PC-3 (cell line): ENCODE measurements around the gene MACROD2. TPM values are rescaled to one million over a fixed set of nuclear protein-coding genes. Genes with fewer than 3 reads are reported as not detected.

Experiments used
- ATAC-seq: fragments of 200-7000 bp; cut with Tn5 transposase; 2 replicates; pipeline ENCODE4 v1.9.1; 2020; ENCODE audit warnings: mild to moderate bottlenecking, moderate library complexity
- BruUV-seq: library from RNA; stranded (reverse); fragments of 400-500 nt; replicated peaks from 2 replicates; lab custom pipeline; 2021; lab: Mats Ljungman, UMichigan
- CTCF ChIA-PET: fragments of 300-600 bp; sonication (Branson Sonifier 250); formaldehyde crosslinking; loops from one replicate; lab custom pipeline; 2022; ENCODE audit warnings: antibody characterized with exemption; lab: Charles Lee
- POLR2A ChIA-PET: fragments of 300-600 bp; sonication (Branson Sonifier 250); formaldehyde crosslinking; loops from one replicate; lab custom pipeline; 2022; ENCODE audit warnings: antibody characterized with exemption; ENCODE audit not compliant: unreplicated experiment; lab: Charles Lee
- DNase-seq: peaks from one replicate; pipeline ENCODE4 v3.0.0-alpha.2; 2015
- H2AFZ ChIP-seq: fragments of 300-600 bp; sonication (generic); 2 replicates; pipeline ENCODE4 v1.6.0; 2016; ENCODE audit warnings: antibody characterized with exemption, low read length
- H3F3A ChIP-seq: fragments of 300-600 bp; sonication (generic); one replicate; pipeline ENCODE4 v1.6.0; 2017; ENCODE audit warnings: antibody characterized with exemption, low read length, control low read depth, mild to moderate bottlenecking; ENCODE audit not compliant: unreplicated experiment
- H3K27ac ChIP-seq: fragments of 300-600 bp; sonication (generic); 2 replicates; pipeline ENCODE4 v1.5.1; 2016; ENCODE audit warnings: mild to moderate bottlenecking, low read length
- H3K27me3 ChIP-seq: fragments of 300-600 bp; sonication (generic); 2 replicates; pipeline ENCODE4 v1.6.1; 2016; ENCODE audit warnings: low read length, mixed read lengths
- H3K36me3 ChIP-seq: fragments of 300-600 bp; sonication (generic); 2 replicates; pipeline ENCODE4 v1.6.1; 2016; ENCODE audit warnings: low read depth, mixed run types, low read length, mixed read lengths
- H3K4me1 ChIP-seq: fragments of 300-600 bp; sonication (generic); 2 replicates; pipeline ENCODE4 v1.5.1; 2016; ENCODE audit warnings: low read length; ENCODE audit not compliant: insufficient read depth
- H3K4me2 ChIP-seq: fragments of 300-600 bp; sonication (generic); 2 replicates; pipeline ENCODE4 v1.6.0; 2016; ENCODE audit warnings: low read length
- H3K4me3 ChIP-seq: fragments of 300-600 bp; sonication (generic); 2 replicates; pipeline ENCODE4 v1.5.1; 2016; ENCODE audit warnings: mild to moderate bottlenecking, low read length, mixed read lengths
- H3K79me2 ChIP-seq: fragments of 300-600 bp; sonication (generic); 2 replicates; pipeline ENCODE4 v1.6.1; 2017; ENCODE audit warnings: low read length, mixed read lengths
- H3K9ac ChIP-seq: fragments of 300-600 bp; sonication (generic); 2 replicates; pipeline ENCODE4 v1.6.0; 2016; ENCODE audit warnings: mild to moderate bottlenecking, low read length
- H3K9me2 ChIP-seq: fragments of 300-600 bp; sonication (generic); replicated peaks from 2 replicates; pipeline ENCODE4 v1.6.1; 2016; ENCODE audit warnings: mixed run types, low read length, mixed read lengths
- H3K9me3 ChIP-seq: fragments of 300-600 bp; sonication (generic); 2 replicates; pipeline ENCODE4 v1.6.1; 2016; ENCODE audit warnings: low read length, mixed read lengths
- H4K20me1 ChIP-seq: fragments of 300-600 bp; sonication (generic); 2 replicates; pipeline ENCODE4 v1.6.1; 2016; ENCODE audit warnings: low read length, mixed read lengths
- EZH2 ChIP-seq: fragments of 300-600 bp; sonication (generic); IDR thresholded peaks from one replicate; pipeline ENCODE4 v1.6.1; 2017; ENCODE audit warnings: antibody characterized with exemption, mild to moderate bottlenecking, low read length; ENCODE audit not compliant: unreplicated experiment
- EZH2phosphoT487 ChIP-seq: fragments of 300-600 bp; sonication (generic); IDR thresholded peaks from 2 replicates; pipeline ENCODE4 v1.6.1; 2018; ENCODE audit warnings: mild to moderate bottlenecking, antibody characterized with exemption, low read length, borderline replicate concordance
- intact Hi-C: fragments of 100-400 bp; cut with micrococcal nuclease; formaldehyde crosslinking; loops from 2 replicates; pipeline ENCODE4 v1.9.0; 2023
- total RNA-seq: library from RNA; depleted of rRNA; stranded (reverse); fragments of >200 nt; gene quantifications from 2 replicates; pipeline ENCODE4 v1.2.3, GENCODE V29; 2014
- TF ChIP-seq, protein P1 (sequence below): fragments of 300-600 bp; sonication (generic); conservative IDR thresholded peaks from 2 replicates; pipeline ENCODE4 v1.5.1; 2017; ENCODE audit warnings: antibody characterized with exemption, low read depth, mild to moderate bottlenecking, low read length

MACROD2 gene
- total RNA-seq, 1 experiment from 2014 or later = 3.1 TPM

DNA sequence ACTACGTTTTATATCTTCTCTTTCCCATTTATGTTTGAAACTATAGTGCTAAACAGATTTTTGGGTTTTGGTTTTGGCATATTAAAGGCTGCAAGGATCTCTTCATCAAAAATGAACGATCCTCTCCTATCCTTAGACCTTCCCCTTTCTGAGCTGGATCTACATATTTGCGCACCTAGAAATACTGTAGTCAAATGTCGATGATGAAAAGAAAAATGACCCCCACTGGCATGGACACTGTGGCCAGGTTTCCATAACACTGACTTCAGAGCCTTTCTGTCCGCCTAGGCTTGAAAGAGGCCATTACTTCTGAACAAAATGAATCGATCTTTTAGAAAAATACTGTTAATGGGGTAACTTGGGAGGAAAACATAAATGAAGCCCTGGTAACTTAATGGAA, 336.3 kb downstream of the MACROD2 start:
- Histone ChIP-seq H3K79me2 (peaks cover 3% of the 10 kb centered on the region; the same call in 1 of the 2 replicates), H2AFZ (no peak overlapping the region), H3K27me3 (no peaks in the 10 kb centered on the region), H3K27ac (no peak overlapping the region), H3K4me2 (no peak overlapping the region), H3K36me3 (no peaks in the 10 kb centered on the region), H3K4me1 (peaks cover 15% of the 10 kb centered on the region), H3K9me2 (no peaks in the 10 kb centered on the region), H3F3A (no peaks in the 10 kb centered on the region), H3K9me3 (no peaks in the 10 kb centered on the region), H4K20me1 (no peaks in the 10 kb centered on the region), H3K4me3 (no peak overlapping the region), H3K9ac (no peak overlapping the region)
- BruUV-seq = no TSS peak
- TF ChIP-seq, protein P1, sequence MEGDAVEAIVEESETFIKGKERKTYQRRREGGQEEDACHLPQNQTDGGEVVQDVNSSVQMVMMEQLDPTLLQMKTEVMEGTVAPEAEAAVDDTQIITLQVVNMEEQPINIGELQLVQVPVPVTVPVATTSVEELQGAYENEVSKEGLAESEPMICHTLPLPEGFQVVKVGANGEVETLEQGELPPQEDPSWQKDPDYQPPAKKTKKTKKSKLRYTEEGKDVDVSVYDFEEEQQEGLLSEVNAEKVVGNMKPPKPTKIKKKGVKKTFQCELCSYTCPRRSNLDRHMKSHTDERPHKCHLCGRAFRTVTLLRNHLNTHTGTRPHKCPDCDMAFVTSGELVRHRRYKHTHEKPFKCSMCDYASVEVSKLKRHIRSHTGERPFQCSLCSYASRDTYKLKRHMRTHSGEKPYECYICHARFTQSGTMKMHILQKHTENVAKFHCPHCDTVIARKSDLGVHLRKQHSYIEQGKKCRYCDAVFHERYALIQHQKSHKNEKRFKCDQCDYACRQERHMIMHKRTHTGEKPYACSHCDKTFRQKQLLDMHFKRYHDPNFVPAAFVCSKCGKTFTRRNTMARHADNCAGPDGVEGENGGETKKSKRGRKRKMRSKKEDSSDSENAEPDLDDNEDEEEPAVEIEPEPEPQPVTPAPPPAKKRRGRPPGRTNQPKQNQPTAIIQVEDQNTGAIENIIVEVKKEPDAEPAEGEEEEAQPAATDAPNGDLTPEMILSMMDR = no peak
- TF ChIP-seq EZH2phosphoT487 = no peak
- TF ChIP-seq EZH2 = no peak
- DNase-seq = no peak
- intact Hi-C loops = no loop called here
- ChIA-PET POLR2A (no interaction called here), CTCF (no interaction called here)
- no peak for ATAC-seq

DNA sequence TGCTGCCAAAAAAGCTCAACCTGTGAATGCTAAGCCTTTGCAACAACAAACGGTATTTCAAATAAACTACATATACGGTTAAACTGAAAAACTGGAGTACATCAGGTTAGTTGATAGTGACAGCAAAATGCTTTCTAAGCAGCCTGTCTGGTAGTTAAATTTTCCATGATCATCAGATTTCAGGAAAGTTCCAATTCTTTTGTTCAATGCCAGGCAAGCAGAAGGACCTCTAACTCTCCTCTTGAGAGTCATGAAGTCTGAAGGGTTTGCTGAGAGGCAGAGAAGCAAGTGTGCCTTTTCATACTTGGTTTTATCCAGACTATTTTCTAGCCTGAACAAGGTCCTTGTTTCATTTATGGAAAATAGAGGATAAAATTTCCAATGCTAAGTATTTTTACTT, 337.6 kb downstream of the MACROD2 start:
- no TSS peak for BruUV-seq
- no peaks in the 10 kb centered on the region for H3F3A ChIP-seq
- H3K4me2 ChIP-seq = no peak overlapping the region
- CTCF ChIA-PET = no interaction called here
- DNase-seq (no peak), ATAC-seq (no peak)
- intact Hi-C loops = no loop called here
- H3K4me1 ChIP-seq = peaks cover 15% of the 10 kb centered on the region
- TF ChIP-seq, protein P1 = no peak
- TF ChIP-seq EZH2 (no peak), EZH2phosphoT487 (no peak)
- H3K27ac ChIP-seq = no peak overlapping the region
- peaks cover 3% of the 10 kb centered on the region; the same call in 1 of the 2 replicates for H3K79me2 ChIP-seq
- no peaks in the 10 kb centered on the region for H4K20me1 ChIP-seq
- H3K36me3 ChIP-seq = no peaks in the 10 kb centered on the region
- POLR2A ChIA-PET = no interaction called here
- no peak overlapping the region for H3K4me3 ChIP-seq
- H2AFZ ChIP-seq = no peak overlapping the region
- no peaks in the 10 kb centered on the region for H3K9me3 ChIP-seq
- no peaks in the 10 kb centered on the region for H3K27me3 ChIP-seq
- no peaks in the 10 kb centered on the region for H3K9me2 ChIP-seq
- H3K9ac ChIP-seq = no peak overlapping the region

DNA sequence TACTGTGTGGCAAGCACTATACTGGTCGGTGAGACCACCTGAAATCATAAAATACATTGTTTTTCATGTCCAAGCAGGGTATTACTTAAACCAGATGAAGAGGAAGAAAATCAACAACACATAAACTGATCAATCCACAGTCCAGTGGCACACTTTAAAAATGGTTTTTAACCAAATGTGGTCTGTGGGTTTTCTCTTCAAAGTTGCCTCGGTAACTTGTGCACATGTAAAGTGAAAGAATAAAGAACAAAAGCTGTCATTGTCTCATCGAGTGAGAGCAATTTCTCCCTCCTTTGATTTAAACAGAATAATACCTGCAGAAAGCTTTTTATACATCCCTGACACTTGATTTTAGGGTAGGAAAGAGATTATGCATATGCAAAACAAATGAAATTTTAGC, 338.4 kb downstream of the MACROD2 start:
- BruUV-seq = no TSS peak
- peak overlapping the region; percentile 52; the same call in 1 of the 2 replicates for H3K4me2 ChIP-seq

More for the DNA sequence above, 338.4 kb downstream of the MACROD2 start:
- POLR2A ChIA-PET = interaction anchor here (0.6 kb wide), 1 partner anchor 144 kb away, joined by 3 read pairs; no protein-coding TSS in a partner anchor
- CTCF ChIA-PET = interaction anchor here (0.6 kb wide), 1 partner anchor 47 kb away, joined by 3 read pairs; no protein-coding TSS in a partner anchor
- Histone ChIP-seq H3K27me3 (no peaks in the 10 kb centered on the region), H3K4me1 (peaks cover 15% of the 10 kb centered on the region), H3K36me3 (no peaks in the 10 kb centered on the region), H3K9me3 (no peaks in the 10 kb centered on the region), H3K4me3 (no peak overlapping the region), H3K27ac (no peak overlapping the region), H3K9ac (no peak overlapping the region), H2AFZ (no peak overlapping the region), H3K79me2 (peaks cover 3% of the 10 kb centered on the region; the same call in 1 of the 2 replicates), H4K20me1 (no peaks in the 10 kb centered on the region), H3K9me2 (no peaks in the 10 kb centered on the region), H3F3A (no peaks in the 10 kb centered on the region)
- DNase-seq = no peak
- no peak for TF ChIP-seq EZH2
- TF ChIP-seq, protein P1 = no peak
- no peak for TF ChIP-seq EZH2phosphoT487
- no peak for ATAC-seq
- intact Hi-C loops = loop anchor here (2.0 kb wide), 1 partner anchor 903 kb away; no protein-coding TSS in a partner anchor
